ENCODE data around the gene S100A8. TPM values are rescaled to one million over a fixed set of nuclear protein-coding genes. Genes with fewer than 3 reads are reported as not detected.

Gene S100A8
- total RNA-seq, 1 donor from 2014 or later = not detected

- DNase-seq (ENCODE audit: low read depth) = no peak
Measured at GRCh38 chr1:153392822-153393221, 1.9 kb upstream of the S100A8 start.

- no peak for DNase-seq (ENCODE audit: low read depth)
Measured at GRCh38 chr1:153392258-153392657, 1.4 kb upstream of the S100A8 start.

- no peak for DNase-seq (ENCODE audit: low read depth)
Measured at GRCh38 chr1:153389973-153390879, 647 bp downstream of the S100A8 start.

- no peak for DNase-seq (ENCODE audit: low read depth)
Measured at GRCh38 chr1:153389401-153389800, 1.5 kb downstream of the S100A8 start.

GRCh38 chr1:153387785-153388184, 3.1 kb downstream of the S100A8 start:
- no peak for DNase-seq (ENCODE audit: low read depth)

- no peak for DNase-seq (ENCODE audit: low read depth)
Measured at GRCh38 chr1:153387001-153387400, 3.9 kb downstream of the S100A8 start.

- no peak for DNase-seq (ENCODE audit: low read depth)
Measured at GRCh38 chr1:153386500-153386901, 4.4 kb downstream of the S100A8 start.

- no peak for DNase-seq (ENCODE audit: low read depth)
Measured at GRCh38 chr1:153384958-153385580, 5.8 kb downstream of the S100A8 start.

GRCh38 chr1:153380711-153381110, 10.2 kb downstream of the S100A8 start:
- DNase-seq (ENCODE audit: low read depth) = no peak

- DNase-seq (ENCODE audit: low read depth) = no peak
Measured at GRCh38 chr1:153379591-153379990, 11.3 kb downstream of the S100A8 start.

- DNase-seq (ENCODE audit: low read depth) = peak; percentile 97
Measured at GRCh38 chr1:153375511-153375910, 15.4 kb downstream of the S100A8 start, which contains the start of gene S100A12. Gene S100A12 (minus strand): TSS chr1:153375621. CDS start chr1:153374592, 1,029 bp downstream.

GRCh38 chr1:153374071-153374470, 16.8 kb downstream of the S100A8 start:
- DNase-seq (ENCODE audit: low read depth) = peak; percentile 38

- no peak for DNase-seq (ENCODE audit: low read depth)
Measured at GRCh38 chr1:153372571-153372970, 18.3 kb downstream of the S100A8 start.

GRCh38 chr1:153371231-153371630, 19.6 kb downstream of the S100A8 start:
- DNase-seq (ENCODE audit: low read depth) = no peak

- DNase-seq (ENCODE audit: low read depth) = peak; percentile 42
Measured at GRCh38 chr1:153370146-153370545, 20.7 kb downstream of the S100A8 start.

- no peak for DNase-seq (ENCODE audit: low read depth)
Measured at GRCh38 chr1:153368495-153368894, 22.4 kb downstream of the S100A8 start.

- DNase-seq (ENCODE audit: low read depth) = no peak
Measured at GRCh38 chr1:153367090-153367489, 23.8 kb downstream of the S100A8 start.

GRCh38 chr1:153366261-153366660, 24.6 kb downstream of the S100A8 start:
- no peak for DNase-seq (ENCODE audit: low read depth)

- no peak for DNase-seq (ENCODE audit: low read depth)
Measured at GRCh38 chr1:153365696-153366095, 25.2 kb downstream of the S100A8 start.

GRCh38 chr1:153364766-153365666, 25.9 kb downstream of the S100A8 start:
- no peak for DNase-seq (ENCODE audit: low read depth)

- peak; percentile 15 for DNase-seq (ENCODE audit: low read depth)
Measured at GRCh38 chr1:153364156-153364555, 26.7 kb downstream of the S100A8 start.

GRCh38 chr1:153363641-153364040, 27.2 kb downstream of the S100A8 start:
- no peak for DNase-seq (ENCODE audit: low read depth)
